Stomach smooth muscle (tissue), 2 donors: Measurements from ENCODE around the gene IFNGR1.

Source experiments
- H3K27ac ChIP-seq: one replicate; pipeline ENCODE4 v1.7.0; 2013; ENCODE audit warnings: mild to moderate bottlenecking, low read length, inconsistent platforms
- H3K27me3 ChIP-seq, 2 donors: one replicate each; pipeline ENCODE4 v1.7.0; 2013; ENCODE audit warnings: low read length in 2 of 2; ENCODE audit not compliant: insufficient read depth in 2 of 2, control insufficient read depth in 1 of 2
- H3K36me3 ChIP-seq, 2 donors: one replicate each; pipeline ENCODE4 v1.7.0; 2013; ENCODE audit warnings: low read length in 2 of 2; ENCODE audit not compliant: control insufficient read depth in 2 of 2, insufficient read depth in 2 of 2
- H3K4me1 ChIP-seq: one replicate; pipeline ENCODE4 v1.7.0; 2013; ENCODE audit warnings: low read length; ENCODE audit not compliant: control insufficient read depth, insufficient read depth
- H3K4me3 ChIP-seq, 2 donors: one replicate each; pipeline ENCODE4 v1.7.0; 2013; ENCODE audit warnings: low read length in 2 of 2
- H3K9ac ChIP-seq, 2 donors: one replicate each; pipeline ENCODE4 v1.7.0; 2013; ENCODE audit warnings: low read length in 2 of 2, mild to moderate bottlenecking in 1 of 2
- H3K9me3 ChIP-seq, 2 donors: one replicate each; pipeline ENCODE4 v1.7.0; 2013; ENCODE audit warnings: low read length in 2 of 2; ENCODE audit not compliant: control insufficient read depth in 2 of 2
- donor health status: healthy.
- donor health status: Pancreatic carcinoma.

IFNGR1 gene

DNA sequence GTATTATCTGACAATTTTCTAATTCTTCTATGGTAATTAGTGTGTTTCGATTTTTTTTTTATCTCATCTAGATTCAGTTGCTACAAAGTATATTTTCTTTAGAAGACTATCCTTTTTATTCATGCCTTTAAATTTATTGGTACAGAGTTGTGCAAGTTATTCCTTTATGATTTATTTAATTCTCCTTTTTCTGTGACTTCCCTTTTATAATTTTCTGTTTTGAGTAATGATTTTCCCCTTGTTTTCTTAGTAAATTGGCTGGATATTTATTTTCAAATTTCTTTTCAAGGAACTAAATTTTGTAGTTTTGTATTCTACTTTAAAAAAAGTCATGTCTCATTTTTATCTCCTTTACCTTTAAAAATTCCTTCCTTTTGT, 43.3 kb downstream of the IFNGR1 start:
- Histone ChIP-seq H3K36me3 (no peaks in the 10 kb centered on the region), H3K9ac (no peak overlapping the region), H3K9me3 (no peaks in the 10 kb centered on the region), H3K4me3 (no peak overlapping the region), H3K27me3 (no peaks in the 10 kb centered on the region), H3K4me1 (no peaks in the 10 kb centered on the region), H3K27ac (no peak overlapping the region)

DNA sequence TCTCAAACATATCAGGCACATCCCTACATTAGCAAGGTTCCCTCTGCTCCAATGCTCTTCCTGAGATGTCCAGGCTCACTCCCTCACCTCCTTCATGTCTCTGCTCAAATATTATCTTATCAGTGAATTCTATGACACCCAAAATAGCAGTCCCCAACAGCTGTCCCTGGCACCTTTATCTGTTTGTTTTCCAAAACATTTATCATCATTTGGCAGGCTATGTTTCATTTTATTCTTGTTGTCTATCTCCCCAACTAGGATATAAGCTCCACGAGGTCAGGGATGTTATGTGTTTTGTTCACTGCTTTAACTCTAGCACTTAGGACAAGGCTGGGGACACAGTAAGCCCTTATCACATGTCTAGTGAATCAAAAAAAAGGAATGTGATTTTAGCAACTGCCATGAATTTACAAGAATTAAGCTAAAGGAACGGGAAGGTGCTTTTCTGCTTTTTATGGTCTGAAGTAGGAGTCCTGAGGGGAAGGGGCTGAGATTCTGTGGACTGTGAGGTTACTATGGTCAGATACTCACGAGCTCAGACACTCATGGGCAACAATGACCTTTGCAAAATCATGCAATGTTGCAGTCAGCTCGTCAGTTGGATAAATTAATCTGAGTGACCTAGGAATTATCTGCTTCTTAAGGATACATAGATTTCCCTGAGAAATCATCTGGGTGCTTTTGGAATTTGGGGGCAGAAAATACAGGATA, 43.9 kb downstream of the IFNGR1 start:
- H3K9ac ChIP-seq = no peak overlapping the region
- no peak overlapping the region for H3K27ac ChIP-seq

DNA sequence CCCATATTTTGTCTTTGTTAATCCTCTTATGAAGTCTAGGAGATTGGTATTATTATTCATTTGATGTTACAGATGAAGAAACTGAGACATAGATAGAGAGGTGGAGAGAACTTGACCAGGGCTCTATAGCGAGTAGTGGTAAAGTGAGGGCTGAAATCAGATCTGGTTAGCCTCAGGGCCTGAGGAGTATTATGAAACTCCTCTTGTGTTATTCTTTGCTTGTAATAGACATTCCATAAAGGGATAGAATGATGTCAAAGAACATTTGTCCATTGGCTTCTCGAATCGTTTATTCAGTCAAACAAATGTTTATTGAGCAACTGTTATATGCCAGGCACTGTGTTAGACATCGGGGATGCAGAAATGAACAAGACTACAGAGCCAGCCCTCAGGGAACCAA, 45.7 kb downstream of the IFNGR1 start, which contains the start of gene IL22RA2:
IL22RA2 (minus strand) TSS at position 144 of the 400 bp plus-strand sequence. CDS start 11,895 bp downstream, outside the sequence.
- no peak within 1 kb of the TSS for H3K4me3 ChIP-seq
- no peaks in the 10 kb centered on the region for H3K4me1 ChIP-seq
- H3K27me3 ChIP-seq = no peaks in the 10 kb centered on the region
- no peaks in the 10 kb centered on the region for H3K9me3 ChIP-seq
- no peaks in the 10 kb centered on the region for H3K36me3 ChIP-seq
- no peak within 1 kb of the TSS for H3K27ac ChIP-seq
- H3K9ac ChIP-seq = no peak within 1 kb of the TSS

More for the DNA sequence above, 43.9 kb downstream of the IFNGR1 start:
- Histone ChIP-seq H3K4me3 (no peak overlapping the region), H3K36me3 (no peaks in the 10 kb centered on the region), H3K27me3 (no peaks in the 10 kb centered on the region), H3K4me1 (no peaks in the 10 kb centered on the region), H3K9me3 (no peaks in the 10 kb centered on the region)

DNA sequence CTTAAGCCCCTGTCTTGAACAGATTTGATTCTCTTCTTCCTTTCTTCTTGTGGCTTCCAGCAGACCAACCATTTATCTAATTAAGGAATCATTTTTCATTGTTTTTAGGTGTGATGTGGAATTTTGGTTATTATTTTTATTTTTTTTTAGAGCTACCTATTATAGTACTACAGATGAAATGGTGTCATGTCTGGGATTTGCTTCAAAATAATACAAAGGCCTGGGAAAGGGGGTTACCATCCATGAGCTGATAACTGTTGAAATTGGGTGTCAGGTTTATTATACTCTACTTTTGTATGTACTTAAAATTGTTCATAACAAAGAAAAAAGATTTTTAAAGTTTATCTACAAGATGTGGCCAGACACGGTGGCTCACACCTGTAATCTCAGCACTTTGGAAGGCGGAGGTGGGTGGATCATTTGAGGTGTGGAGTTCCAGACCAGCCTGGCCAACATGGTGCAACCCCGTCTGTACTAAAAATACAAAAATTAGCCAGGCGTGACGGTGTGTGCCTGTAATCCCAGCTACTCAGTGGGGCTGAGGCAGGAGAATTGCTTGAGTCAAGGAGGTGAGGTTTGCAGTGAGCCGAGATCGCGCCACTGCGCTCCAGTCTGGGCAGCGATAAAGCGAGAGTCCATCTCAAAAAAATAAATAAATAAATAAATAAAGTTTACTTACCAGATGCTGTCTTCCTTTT, 46.3 kb downstream of the IFNGR1 start:
- no peaks in the 10 kb centered on the region for H3K27me3 ChIP-seq
- no peak overlapping the region for H3K4me3 ChIP-seq
- H3K4me1 ChIP-seq = no peaks in the 10 kb centered on the region
- H3K27ac ChIP-seq = no peak overlapping the region
- no peak overlapping the region for H3K9ac ChIP-seq
- H3K36me3 ChIP-seq = no peaks in the 10 kb centered on the region
- H3K9me3 ChIP-seq = no peaks in the 10 kb centered on the region

DNA sequence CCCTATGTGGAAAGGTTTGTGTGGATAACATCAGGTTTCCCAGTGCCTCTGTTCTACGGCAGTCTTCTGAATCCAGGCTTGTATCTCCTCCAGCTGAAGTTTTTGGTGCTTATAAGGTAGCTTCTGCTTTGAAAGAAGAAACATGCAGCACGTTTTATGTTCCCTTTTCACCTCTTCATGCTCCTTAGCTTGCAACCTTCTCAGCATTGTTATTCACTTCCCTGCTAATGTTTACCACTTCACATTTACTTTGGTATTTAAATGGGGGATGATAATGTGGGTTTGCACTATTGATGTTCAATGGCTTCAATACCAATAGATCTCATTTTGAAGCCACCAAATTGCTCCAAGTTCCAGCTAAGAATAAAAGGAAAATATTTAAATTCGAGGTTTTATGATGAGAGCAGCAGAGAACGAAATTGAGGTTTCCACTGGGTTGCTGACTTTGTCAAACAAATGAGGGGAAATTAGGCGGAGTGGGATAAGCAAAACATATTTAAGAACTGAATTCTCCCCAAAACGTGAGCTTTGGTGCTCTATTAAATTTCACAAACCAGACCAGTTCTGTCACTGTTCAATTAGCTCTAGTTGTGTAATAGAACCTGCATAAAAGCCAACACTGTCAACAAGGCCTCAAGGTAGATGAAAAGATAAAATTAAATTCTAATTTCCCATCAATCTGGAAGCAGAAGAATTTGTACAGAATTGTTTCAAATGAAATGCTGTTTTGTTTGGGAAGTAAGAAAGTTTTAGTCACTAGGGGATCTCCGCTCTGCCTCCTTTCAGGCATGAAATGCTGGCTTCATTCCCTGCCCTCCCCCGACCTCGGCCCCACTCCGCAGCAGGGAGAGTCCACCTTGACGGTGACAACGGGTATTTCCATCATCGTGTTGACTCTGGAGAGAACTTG, 47.1 kb downstream of the IFNGR1 start:
- Histone ChIP-seq H3K9me3 (no peaks in the 10 kb centered on the region), H3K36me3 (no peaks in the 10 kb centered on the region), H3K9ac (no peak overlapping the region), H3K4me1 (no peaks in the 10 kb centered on the region), H3K27me3 (no peaks in the 10 kb centered on the region), H3K27ac (no peak overlapping the region), H3K4me3 (no peak overlapping the region)

DNA sequence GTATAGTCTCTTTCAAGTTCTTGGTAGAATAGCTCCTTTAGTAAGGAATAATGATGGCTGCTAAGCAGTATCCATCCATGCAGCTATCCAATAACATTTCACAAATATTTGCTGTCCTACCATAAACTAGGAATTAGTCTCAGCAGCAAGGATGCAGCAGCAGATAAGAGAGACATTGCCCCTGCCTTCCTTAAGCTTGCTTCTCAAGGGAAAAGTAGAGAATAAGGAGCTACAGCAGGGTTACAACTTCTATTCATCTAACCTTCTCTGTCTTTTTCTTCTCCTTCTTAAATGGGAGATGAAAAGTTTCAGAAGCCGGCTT, 48.2 kb downstream of the IFNGR1 start:
- Histone ChIP-seq H3K27ac (no peak overlapping the region), H3K27me3 (no peaks in the 10 kb centered on the region), H3K9me3 (no peaks in the 10 kb centered on the region), H3K9ac (no peak overlapping the region), H3K4me1 (no peaks in the 10 kb centered on the region), H3K36me3 (no peaks in the 10 kb centered on the region), H3K4me3 (no peak overlapping the region)

DNA sequence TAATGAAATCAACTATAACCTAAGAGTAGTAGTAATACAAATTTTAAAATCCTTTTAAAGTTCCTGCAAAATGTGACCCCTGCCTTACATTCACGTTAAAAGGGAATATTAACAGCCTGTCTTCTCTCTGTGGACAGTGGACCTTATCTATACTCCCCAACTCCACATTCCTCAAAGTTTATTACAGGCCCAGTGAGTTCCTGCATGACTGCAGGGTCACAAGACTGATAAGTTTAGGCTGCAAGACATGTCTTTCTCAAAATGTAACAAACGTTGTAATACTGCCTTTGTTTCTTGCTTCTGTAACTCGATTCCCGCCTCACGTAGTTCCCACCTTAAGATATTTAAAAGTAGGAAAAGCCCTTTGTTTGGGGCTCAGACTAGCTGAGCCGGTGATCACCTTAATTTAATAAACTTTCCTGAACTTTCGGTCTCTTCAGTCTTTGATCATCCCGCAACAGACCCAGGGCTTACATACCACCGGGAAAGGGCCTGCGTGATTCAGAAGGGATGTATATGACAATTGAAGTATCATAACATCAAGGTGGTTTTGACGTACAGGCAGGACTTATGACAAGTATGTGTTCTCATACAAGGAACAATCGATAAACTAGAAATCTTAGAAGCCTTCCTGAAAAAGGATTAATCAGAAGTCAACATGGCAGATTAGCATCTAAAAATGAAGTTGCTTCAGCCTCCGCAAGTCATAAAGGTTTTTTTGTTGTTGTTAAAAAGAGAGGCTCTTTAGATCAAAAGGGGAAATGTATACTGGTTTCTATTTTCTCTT, 48.7 kb downstream of the IFNGR1 start:
- Histone ChIP-seq H3K4me3 (no peak overlapping the region), H3K9me3 (no peaks in the 10 kb centered on the region), H3K9ac (no peak overlapping the region), H3K27me3 (no peaks in the 10 kb centered on the region), H3K4me1 (no peaks in the 10 kb centered on the region), H3K27ac (no peak overlapping the region), H3K36me3 (no peaks in the 10 kb centered on the region)

DNA sequence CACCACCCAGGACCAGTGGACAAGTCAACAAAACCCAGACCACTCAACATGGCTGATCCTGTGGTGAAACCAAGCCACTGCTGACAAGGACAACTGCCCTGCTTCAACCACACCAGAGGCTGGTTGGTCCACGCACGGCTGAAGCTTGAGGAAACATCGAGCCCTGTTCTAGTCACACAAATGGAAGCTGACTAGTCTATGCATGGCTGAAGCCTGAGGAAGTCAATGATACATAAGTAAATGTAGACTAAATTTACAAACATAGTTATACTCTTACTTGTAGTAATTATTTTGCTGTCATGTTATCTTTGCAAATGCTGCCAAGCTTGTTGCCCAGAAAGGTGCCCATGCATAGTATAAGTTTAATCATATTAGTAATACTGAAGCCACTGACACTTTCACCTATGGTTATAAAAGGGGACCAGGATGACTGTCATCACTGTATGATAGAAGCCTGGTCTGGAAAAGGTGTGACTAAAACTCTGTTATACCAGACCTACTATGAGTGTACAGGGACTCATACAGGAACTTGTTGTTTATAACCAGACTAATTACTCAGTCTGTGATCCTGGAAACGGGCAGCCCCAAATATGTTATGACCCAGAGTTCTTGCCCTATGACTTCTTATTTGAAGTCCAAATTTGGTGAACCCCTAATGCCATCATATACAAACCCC, 51.3 kb downstream of the IFNGR1 start:
- H3K27me3 ChIP-seq = no peaks in the 10 kb centered on the region
- no peaks in the 10 kb centered on the region for H3K4me1 ChIP-seq
- no peaks in the 10 kb centered on the region for H3K36me3 ChIP-seq
- no peak overlapping the region for H3K4me3 ChIP-seq
- H3K9ac ChIP-seq = no peak overlapping the region
- H3K9me3 ChIP-seq = no peaks in the 10 kb centered on the region
- H3K27ac ChIP-seq = no peak overlapping the region

DNA sequence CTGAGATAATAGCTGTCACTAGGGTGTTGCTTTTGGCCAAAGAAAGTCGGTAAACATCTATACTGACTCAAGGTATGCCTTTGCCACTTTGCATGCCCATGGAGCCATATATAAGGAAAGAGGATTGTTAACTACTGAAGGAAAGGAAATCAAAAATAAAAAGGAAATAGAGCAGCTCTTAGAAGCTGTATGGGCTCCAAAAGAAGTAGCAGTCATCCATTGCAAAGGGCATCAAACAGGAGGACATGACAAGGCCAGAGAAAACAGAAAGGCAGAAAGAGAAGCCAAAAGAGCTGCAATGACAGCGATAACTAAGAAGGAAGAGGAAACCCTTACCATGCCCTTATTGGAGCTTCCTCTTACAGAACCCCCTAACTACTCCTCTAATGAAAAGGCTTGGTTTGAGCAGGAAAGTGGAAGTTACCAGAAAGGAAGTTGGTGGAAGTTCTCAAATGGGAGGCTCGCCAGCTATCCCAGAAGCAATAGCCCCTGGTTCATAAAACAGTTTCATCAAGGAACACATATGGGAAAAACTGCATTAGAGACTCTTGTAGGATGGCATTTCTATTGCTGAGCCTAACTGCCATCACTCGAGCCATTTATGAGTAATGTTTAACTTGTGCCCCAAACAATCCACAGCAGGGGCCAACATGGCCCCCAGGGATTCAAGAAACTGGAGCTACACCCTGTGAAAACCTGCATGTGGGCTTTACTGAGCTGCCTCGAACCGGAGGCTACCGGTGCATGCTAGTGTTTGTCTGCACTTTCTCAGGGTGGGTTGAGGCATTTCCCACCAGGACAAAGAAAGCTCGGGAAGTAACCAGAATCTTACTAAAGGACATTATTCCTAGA, 52.7 kb downstream of the IFNGR1 start:
- no peak overlapping the region for H3K9ac ChIP-seq
- no peaks in the 10 kb centered on the region for H3K9me3 ChIP-seq
- no peak overlapping the region for H3K4me3 ChIP-seq
- H3K36me3 ChIP-seq = no peaks in the 10 kb centered on the region
- H3K27me3 ChIP-seq = no peaks in the 10 kb centered on the region
- H3K4me1 ChIP-seq = no peaks in the 10 kb centered on the region
- no peak overlapping the region for H3K27ac ChIP-seq
